Activated naive CD8-positive, alpha-beta T cell treated with anti-CD3 and anti-CD28 coated beads, Interleukin-2, amount 50 U/mL, for 16 hours (primary cell): ENCODE data around the gene ADRM1.

Experiments used
- DNase-seq: peaks from one replicate; pipeline ENCODE4 v3.0.0-alpha.2; 2020; ENCODE audit warnings: low read depth, low spot score

ADRM1 gene

DNA sequence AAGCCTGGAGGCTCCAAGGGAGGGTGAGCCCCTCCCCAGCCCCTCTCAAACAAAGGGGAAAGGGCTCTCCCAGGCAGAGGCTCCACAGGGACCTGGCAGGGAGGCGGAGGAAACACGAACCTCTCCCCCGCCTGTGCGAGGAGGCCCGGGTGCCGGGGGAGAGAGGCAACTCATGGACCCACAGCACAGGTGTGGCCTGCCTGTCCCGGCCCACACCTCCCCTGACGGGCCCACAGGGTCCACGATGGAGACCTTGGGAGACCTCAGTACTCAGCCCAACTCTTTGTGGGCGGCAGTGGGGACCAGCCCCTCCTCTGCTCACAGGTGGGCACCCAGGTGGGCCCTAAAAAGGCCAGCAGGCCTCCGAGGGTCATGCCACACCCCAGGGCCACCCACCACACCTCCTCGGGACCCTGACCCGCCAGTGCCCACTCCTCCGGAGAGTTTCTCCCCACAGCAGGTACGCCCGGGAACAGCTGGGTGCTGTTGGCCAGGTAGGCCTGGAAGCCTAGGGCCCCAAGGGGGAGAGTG is 52.1 kb downstream of the ADRM1 start:
- no peak for DNase-seq

DNA sequence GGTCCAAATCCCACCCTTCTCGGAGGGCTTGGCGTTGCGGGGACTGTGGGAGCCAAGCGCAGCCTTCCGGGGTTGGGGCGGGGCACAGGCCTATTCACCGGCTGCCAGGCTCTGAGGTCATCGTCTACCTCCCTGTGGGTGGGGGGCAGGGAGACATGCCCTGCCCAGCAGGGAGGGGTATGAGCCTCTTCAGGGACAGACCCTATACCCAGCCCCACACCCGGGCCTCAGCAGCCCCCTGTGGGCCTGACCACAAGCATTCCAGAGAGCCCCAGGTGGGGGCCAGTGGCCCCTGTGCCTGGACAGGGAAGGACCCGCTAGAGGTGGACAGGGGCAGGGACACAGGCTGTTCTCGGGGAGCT is 52.7 kb downstream of the ADRM1 start:
- DNase-seq, result no peak

DNA sequence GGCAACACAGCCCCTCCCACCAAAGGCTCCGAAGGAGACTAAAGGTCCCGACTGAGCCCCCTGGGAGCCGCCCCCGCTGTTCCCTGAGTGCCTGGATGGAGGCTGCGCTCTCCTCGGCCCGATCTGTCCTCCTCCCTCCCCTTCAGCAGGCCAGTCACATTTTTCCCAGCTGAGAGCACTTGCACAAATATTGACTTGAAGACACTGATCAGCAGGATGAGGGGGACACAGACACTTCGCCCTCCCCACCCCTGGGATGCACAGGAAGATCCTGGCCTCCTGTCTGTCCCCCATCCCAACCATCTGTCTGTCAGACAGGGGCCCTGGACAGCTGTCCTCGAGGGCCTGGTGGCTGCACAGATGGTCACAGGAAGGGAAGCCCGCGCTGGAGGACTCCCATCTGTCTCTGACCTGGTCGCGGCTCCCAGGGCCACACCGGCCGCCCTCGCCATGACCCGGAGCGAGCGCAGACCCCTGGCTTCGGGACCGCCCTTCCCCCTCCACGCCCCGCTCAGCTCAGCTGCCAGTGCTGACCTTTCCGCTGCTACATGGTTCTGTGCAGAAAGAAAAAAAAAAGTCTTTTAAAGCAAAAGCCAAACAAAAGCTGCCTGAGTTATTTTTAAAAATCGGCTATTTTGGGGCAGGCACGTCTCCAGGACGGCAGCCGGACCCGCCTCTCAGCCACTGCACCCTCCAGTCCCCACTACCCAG is 53.2 kb downstream of the ADRM1 start:
- no peak for DNase-seq

DNA sequence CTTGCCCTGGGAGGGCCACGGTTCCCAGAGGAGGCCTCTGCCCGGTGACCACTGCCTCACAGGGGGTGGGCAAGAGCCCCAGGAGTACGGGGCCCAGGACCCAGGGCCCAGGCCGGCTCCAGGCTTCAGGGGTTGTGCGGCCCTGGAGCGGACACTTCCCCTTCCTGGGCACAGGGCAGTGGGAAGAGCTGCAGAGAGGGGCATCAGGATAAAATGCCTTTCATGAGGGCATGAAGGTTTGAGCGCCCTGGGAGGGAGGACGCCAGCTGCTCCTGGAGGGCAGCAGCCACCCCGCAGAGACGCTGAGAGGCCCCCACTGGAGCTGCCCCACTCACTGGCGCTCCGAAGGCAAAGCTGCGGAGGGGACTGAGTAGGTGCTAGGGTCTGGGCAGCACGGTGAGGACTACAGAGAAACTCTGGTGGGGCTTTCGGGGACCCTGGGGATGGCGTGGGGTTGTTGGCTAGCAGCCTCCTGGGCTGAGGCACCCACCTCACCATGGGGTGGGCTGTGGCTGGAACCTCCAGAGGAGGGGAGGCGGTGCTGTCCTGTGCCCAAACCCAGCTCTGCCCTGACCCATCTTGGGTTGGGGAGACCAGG is 53.9 kb downstream of the ADRM1 start:
- DNase-seq, result no peak

DNA sequence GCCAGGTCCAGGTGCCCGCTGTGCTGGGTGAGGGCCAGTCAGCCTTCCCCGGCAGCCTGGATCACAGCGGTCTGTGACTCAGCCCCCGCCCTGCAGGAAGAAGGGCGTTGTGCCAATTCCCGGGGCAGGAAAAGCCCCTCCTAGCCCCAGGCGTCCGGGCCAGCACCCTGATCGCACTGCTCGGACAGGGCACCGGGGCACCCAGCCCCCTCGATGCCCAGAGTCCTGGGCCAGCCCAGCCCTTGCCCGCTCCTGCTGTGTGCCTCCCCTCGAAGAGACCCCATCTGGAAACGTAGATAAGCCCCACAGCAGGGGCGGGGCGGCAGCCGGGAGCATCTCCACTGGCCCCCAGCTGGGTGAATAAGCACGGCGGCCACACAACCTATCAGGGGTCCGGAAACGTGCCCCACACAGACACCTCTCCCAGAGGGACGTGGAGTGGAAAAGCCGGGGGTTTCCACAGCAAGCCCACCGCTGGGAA is 54.4 kb downstream of the ADRM1 start:
- no peak for DNase-seq

DNA sequence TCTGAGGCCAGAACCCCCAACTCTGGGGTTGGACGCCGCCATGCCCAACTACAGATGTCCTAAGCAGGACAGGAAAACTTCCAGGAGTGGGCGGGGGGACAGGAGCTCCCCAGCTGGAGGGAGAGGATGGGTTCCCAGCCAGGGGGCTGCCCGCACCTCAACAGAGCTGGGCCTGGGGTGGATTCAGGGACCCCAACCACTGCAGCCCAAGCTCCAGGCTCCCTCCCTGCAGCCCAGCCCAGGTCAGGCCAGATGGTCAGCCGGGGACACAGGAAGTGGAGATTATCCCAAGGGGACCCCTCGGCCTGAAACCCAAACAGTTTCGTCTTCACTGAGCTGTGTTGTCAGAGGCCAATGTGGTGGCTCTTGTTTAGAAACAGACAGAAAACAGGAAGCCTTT is 54.9 kb downstream of the ADRM1 start:
- DNase-seq, result no peak
